SK-N-SH treated with all-trans-retinoic acid at 6 μM for 48 hours (cell line): ENCODE measurements around the gene PLCD4.

Experiments
- ATAC-seq: fragments of 200-7000 bp; cut with Tn5 transposase; 3 replicates; pipeline ENCODE4 v1.9.1; 2020; ENCODE audit warnings: mild to moderate bottlenecking, moderate library complexity
- ARNTL ChIP-seq: fragments of 450-650 bp; formaldehyde crosslinking; IDR thresholded peaks from 2 replicates; pipeline ENCODE4 v1.5.0; 2020; ENCODE audit warnings: low read depth, mild to moderate bottlenecking, moderate library complexity, borderline replicate concordance
- BACH2 ChIP-seq: fragments of 250-450 bp; sonication (Bioruptor Pico); IDR thresholded peaks from 2 replicates; pipeline ENCODE4 v1.9.0; 2021; ENCODE audit warnings: mild to moderate bottlenecking, borderline replicate concordance
- CSDC2 ChIP-seq: fragments of 250-450 bp; sonication (Bioruptor Pico); IDR thresholded peaks from 2 replicates; pipeline ENCODE4 v1.5.0; 2020; ENCODE audit warnings: mild to moderate bottlenecking, moderate library complexity
- ESRRG ChIP-seq: fragments of 250-450 bp; sonication (Bioruptor Pico); IDR thresholded peaks from 2 replicates; pipeline ENCODE4 v1.6.1; 2021; ENCODE audit warnings: mild to moderate bottlenecking
- GLIS3 ChIP-seq: fragments of 250-450 bp; sonication (Bioruptor Pico); IDR thresholded peaks from 2 replicates; pipeline ENCODE4 v1.5.0; 2020; ENCODE audit warnings: mild to moderate bottlenecking, moderate library complexity
- ISL1 ChIP-seq: fragments of 250-450 bp; sonication (Bioruptor Pico); IDR thresholded peaks from 2 replicates; pipeline ENCODE4 v2.1.2; 2022; ENCODE audit warnings: mild to moderate bottlenecking, moderate library complexity
- OSR1 ChIP-seq: fragments of 250-450 bp; sonication (Bioruptor Pico); IDR thresholded peaks from 2 replicates; pipeline ENCODE4 v1.8.0; 2022; ENCODE audit warnings: moderate library complexity, mild to moderate bottlenecking, inconsistent platforms
- PATZ1 ChIP-seq: fragments of 250-450 bp; sonication (Bioruptor Pico); IDR thresholded peaks from 2 replicates; pipeline ENCODE4 v1.8.0; 2020; ENCODE audit warnings: mild to moderate bottlenecking, moderate library complexity, borderline replicate concordance
- POU6F1 ChIP-seq: fragments of 250-450 bp; sonication (Bioruptor Pico); IDR thresholded peaks from 2 replicates; pipeline ENCODE4 v1.8.0; 2021; ENCODE audit warnings: low read depth, mild to moderate bottlenecking, moderate library complexity, borderline replicate concordance
- PPARA ChIP-seq: fragments of 250-450 bp; sonication (Bioruptor Pico); IDR thresholded peaks from 2 replicates; pipeline ENCODE4 v1.5.0; 2020; ENCODE audit warnings: mild to moderate bottlenecking, borderline replicate concordance
- RARB ChIP-seq: fragments of 250-450 bp; sonication (Bioruptor Pico); IDR thresholded peaks from 2 replicates; pipeline ENCODE4 v1.8.0; 2021; ENCODE audit warnings: mild to moderate bottlenecking, moderate library complexity
- SNAI2 ChIP-seq: fragments of 250-450 bp; sonication (Bioruptor Pico); IDR thresholded peaks from 2 replicates; pipeline ENCODE4 v1.5.0; 2020; ENCODE audit warnings: mild to moderate bottlenecking, moderate library complexity
- TCF4 ChIP-seq: fragments of 250-450 bp; sonication (Bioruptor Pico); IDR thresholded peaks from 2 replicates; pipeline ENCODE4 v1.8.0; 2021; ENCODE audit warnings: mild to moderate bottlenecking, moderate library complexity, borderline replicate concordance
- TOX ChIP-seq: fragments of 250-450 bp; sonication (Bioruptor Pico); IDR thresholded peaks from 2 replicates; pipeline ENCODE4 v1.8.0; 2021; ENCODE audit warnings: mild to moderate bottlenecking, moderate library complexity, borderline replicate concordance
- ZC3H10 ChIP-seq: fragments of 250-450 bp; sonication (Bioruptor Pico); IDR thresholded peaks from 2 replicates; pipeline ENCODE4 v1.5.1; 2021; ENCODE audit warnings: mild to moderate bottlenecking, moderate library complexity
- ZFP3 ChIP-seq: fragments of 250-450 bp; sonication (Bioruptor Pico); IDR thresholded peaks from 2 replicates; pipeline ENCODE4 v1.5.0; 2020; ENCODE audit warnings: mild to moderate bottlenecking, moderate library complexity
- ZFP30 ChIP-seq: fragments of 450-650 bp; formaldehyde crosslinking; IDR thresholded peaks from 2 replicates; pipeline ENCODE4 v1.5.0; 2022; ENCODE audit warnings: mild to moderate bottlenecking, moderate library complexity
- ZNF70 ChIP-seq: fragments of 450-650 bp; formaldehyde crosslinking; IDR thresholded peaks from 2 replicates; pipeline ENCODE4 v1.5.0; 2020; ENCODE audit warnings: mild to moderate bottlenecking, moderate library complexity
- ZNF8 ChIP-seq: fragments of 450-650 bp; formaldehyde crosslinking; IDR thresholded peaks from 2 replicates; pipeline ENCODE4 v1.5.0; 2020; ENCODE audit warnings: mild to moderate bottlenecking, moderate library complexity
- TF ChIP-seq, protein P1 (sequence below): fragments of 250-450 bp; sonication (Bioruptor Pico); IDR thresholded peaks from 2 replicates; pipeline ENCODE4 v1.5.1; 2021; ENCODE audit warnings: mild to moderate bottlenecking, moderate library complexity
- TF ChIP-seq, protein P2 (sequence below): fragments of 250-450 bp; sonication (Bioruptor Pico); IDR thresholded peaks from 2 replicates; pipeline ENCODE4 v1.5.1; 2020; ENCODE audit warnings: low read depth, mild to moderate bottlenecking, moderate library complexity

The PLCD4 gene

GRCh38 chr2:218607436-218608115, at the start of gene PLCD4:
Gene PLCD4, plus strand, starts transcription at chr2:218607899. Its CDS starts 7,841 bp downstream, at chr2:218615740.
- ATAC-seq = peak; percentile 90
- TF ChIP-seq TCF4 (peak; percentile 67; the same call in 1 of the 2 replicates), PATZ1 (CRISPR knock-in tag) (no peak)

DNA sequence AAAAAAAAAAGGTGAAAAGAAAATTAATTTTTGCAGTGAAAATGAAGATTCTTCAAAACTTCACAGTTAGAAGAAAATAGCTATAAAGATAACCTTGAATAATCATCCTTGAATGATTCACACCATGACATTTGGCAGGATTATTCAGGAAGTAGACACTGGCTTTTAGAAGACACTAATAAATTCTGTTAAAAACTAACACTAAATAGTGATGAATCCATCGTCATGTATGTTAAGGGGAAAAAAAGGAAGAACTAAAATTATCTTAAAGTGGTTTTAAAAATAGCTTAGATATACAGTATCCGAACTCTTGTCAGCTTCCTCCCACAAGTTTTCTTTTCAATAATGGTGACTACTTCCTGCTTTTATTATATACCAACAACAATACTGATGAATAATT, 49.8 kb upstream of the PLCD4 start:
- no peak for TF ChIP-seq RARB (CRISPR knock-in tag)
- no peak for TF ChIP-seq PPARA (CRISPR knock-in tag)
- no peak for TF ChIP-seq GLIS3 (CRISPR knock-in tag)
- TF ChIP-seq SNAI2 (CRISPR knock-in tag) = no peak
- no peak for TF ChIP-seq ZFP3 (CRISPR knock-in tag)
- TF ChIP-seq PATZ1 (CRISPR knock-in tag) = no peak
- no peak for TF ChIP-seq ZC3H10 (CRISPR knock-in tag)
- no peak for TF ChIP-seq ARNTL (CRISPR knock-in tag)
- TF ChIP-seq BACH2 (CRISPR knock-in tag) = no peak
- TF ChIP-seq CSDC2 (CRISPR knock-in tag) = no peak
- TF ChIP-seq ZNF8 (CRISPR knock-in tag) = no peak
- TF ChIP-seq ESRRG = no peak
- TF ChIP-seq POU6F1 (CRISPR knock-in tag) = no peak
- no peak for TF ChIP-seq TOX
- TF ChIP-seq ZNF70 = no peak
- TF ChIP-seq, protein P1, sequence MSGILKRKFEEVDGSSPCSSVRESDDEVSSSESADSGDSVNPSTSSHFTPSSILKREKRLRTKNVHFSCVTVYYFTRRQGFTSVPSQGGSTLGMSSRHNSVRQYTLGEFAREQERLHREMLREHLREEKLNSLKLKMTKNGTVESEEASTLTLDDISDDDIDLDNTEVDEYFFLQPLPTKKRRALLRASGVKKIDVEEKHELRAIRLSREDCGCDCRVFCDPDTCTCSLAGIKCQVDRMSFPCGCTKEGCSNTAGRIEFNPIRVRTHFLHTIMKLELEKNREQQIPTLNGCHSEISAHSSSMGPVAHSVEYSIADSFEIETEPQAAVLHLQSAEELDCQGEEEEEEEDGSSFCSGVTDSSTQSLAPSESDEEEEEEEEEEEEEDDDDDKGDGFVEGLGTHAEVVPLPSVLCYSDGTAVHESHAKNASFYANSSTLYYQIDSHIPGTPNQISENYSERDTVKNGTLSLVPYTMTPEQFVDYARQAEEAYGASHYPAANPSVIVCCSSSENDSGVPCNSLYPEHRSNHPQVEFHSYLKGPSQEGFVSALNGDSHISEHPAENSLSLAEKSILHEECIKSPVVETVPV (CRISPR knock-in tag) = no peak
- TF ChIP-seq OSR1 = no peak
- TF ChIP-seq ISL1 (CRISPR knock-in tag) = no peak
- TF ChIP-seq TCF4 = no peak
- ATAC-seq = no peak

DNA sequence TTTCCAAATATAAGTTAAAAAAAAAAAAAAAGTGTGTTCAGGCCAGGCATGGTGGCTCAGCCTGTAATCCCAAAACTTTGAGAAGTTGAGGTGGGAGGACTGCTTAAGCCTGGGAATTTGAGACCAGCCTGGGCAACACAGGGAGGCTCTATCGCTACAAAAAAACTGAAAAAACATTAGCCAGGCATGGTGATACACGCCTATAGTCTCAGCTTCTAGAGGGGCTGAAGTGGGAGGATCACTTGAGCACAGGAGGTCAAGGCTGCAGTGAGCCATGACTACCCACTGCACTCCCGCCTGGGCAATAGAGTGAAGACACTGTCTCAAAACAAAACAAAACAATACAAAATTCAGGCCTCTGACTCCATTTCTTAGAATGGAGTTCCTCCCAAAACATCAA, 48.7 kb upstream of the PLCD4 start:
- ATAC-seq = no peak
- TF ChIP-seq RARB (CRISPR knock-in tag) (no peak), OSR1 (no peak), SNAI2 (CRISPR knock-in tag) (no peak), TOX (no peak), POU6F1 (CRISPR knock-in tag) (no peak), ZFP30 (CRISPR knock-in tag) (no peak), TCF4 (no peak), ESRRG (no peak)
- TF ChIP-seq, protein P2, sequence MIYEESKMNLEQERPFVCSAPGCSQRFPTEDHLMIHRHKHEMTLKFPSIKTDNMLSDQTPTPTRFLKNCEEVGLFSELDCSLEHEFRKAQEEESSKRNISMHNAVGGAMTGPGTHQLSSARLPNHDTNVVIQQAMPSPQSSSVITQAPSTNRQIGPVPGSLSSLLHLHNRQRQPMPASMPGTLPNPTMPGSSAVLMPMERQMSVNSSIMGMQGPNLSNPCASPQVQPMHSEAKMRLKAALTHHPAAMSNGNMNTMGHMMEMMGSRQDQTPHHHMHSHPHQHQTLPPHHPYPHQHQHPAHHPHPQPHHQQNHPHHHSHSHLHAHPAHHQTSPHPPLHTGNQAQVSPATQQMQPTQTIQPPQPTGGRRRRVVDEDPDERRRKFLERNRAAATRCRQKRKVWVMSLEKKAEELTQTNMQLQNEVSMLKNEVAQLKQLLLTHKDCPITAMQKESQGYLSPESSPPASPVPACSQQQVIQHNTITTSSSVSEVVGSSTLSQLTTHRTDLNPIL (CRISPR knock-in tag) = no peak
